Naive thymus-derived CD4-positive, alpha-beta T cell (primary cell): ENCODE results near the gene MRPL10. TPM values are rescaled to one million over a fixed set of nuclear protein-coding genes. Genes with fewer than 3 reads are reported as not detected.
A peak's percentile ranks its signal among the peaks of the same experiment; 100 is the strongest.

Experiments
- ATAC-seq: fragments of 150-1000 bp; cut with Tn5 transposase; 2 replicates; pipeline ENCODE4 v1.10.0; 2021; ENCODE audit warnings: mild to moderate bottlenecking, moderate library complexity
- CTCF ChIA-PET: fragments of 350-600 bp; sonication (Branson Sonifier 250); formaldehyde crosslinking; loops from one replicate; lab custom pipeline; 2021; ENCODE audit warnings: antibody characterized with exemption; lab: Charles Lee
- POLR2A ChIA-PET: fragments of 350-600 bp; sonication (Branson Sonifier 250); formaldehyde crosslinking; loops from one replicate; lab custom pipeline; 2021; ENCODE audit warnings: antibody characterized with exemption, inconsistent platforms; lab: Charles Lee
- DNase-seq, 9 donors: peaks; one replicate each; pipeline versions ENCODE4 v3.0.0 to v3.0.0-alpha.2; 2020 to 2022; ENCODE audit warnings: mixed read lengths in 1 of 9
- H3K27ac ChIP-seq: one replicate; pipeline ENCODE4 v1.7.0; 2013; ENCODE audit warnings: mild to moderate bottlenecking, low read depth, low read length, moderate library complexity
- H3K27me3 ChIP-seq, 2 donors: one replicate each; pipeline ENCODE4 v1.7.0; 2013; ENCODE audit warnings: low read length in 2 of 2, mild to moderate bottlenecking in 2 of 2, moderate library complexity in 2 of 2; ENCODE audit not compliant: control insufficient read depth in 2 of 2, insufficient read depth in 2 of 2
- H3K36me3 ChIP-seq, 3 experiments: 1 replicate in 2 of 3; 2 replicates in 1 of 3; pipeline ENCODE4 v1.7.0; 2013; ENCODE audit warnings: low read length in 3 of 3, mild to moderate bottlenecking in 3 of 3, moderate library complexity in 1 of 3; ENCODE audit not compliant: insufficient read depth in 3 of 3, control insufficient read depth in 2 of 3
- H3K4me1 ChIP-seq, 2 donors: one replicate each; pipeline ENCODE4 v1.7.0; 2013; ENCODE audit warnings: low read length in 2 of 2, mild to moderate bottlenecking in 2 of 2, moderate library complexity in 1 of 2; ENCODE audit not compliant: control insufficient read depth in 2 of 2, insufficient read depth in 2 of 2
- H3K4me3 ChIP-seq: 2 replicates; pipeline ENCODE4 v1.7.0; 2013; ENCODE audit warnings: mild to moderate bottlenecking, low read length
- H3K9me3 ChIP-seq, 3 experiments: 1 replicate in 2 of 3; 2 replicates in 1 of 3; pipeline ENCODE4 v1.7.0; 2013; ENCODE audit warnings: low read length in 3 of 3; ENCODE audit not compliant: control insufficient read depth in 2 of 3
- H3K27ac Mint-ChIP-seq, 9 donors: one replicate each; pipeline ENCODE4 v1.8.0; 2020 to 2022; ENCODE audit warnings: mixed read lengths in 9 of 9, mild to moderate bottlenecking in 8 of 9, moderate library complexity in 5 of 9, inconsistent platforms in 2 of 9
- H3K27me3 Mint-ChIP-seq, 5 donors: one replicate each; pipeline ENCODE4 v1.8.0; 2021 to 2022; ENCODE audit warnings: mixed read lengths in 5 of 5, mild to moderate bottlenecking in 1 of 5
- H3K36me3 Mint-ChIP-seq, 5 donors: one replicate each; pipeline ENCODE4 v1.8.0; 2020 to 2022; ENCODE audit warnings: mixed read lengths in 5 of 5, mild to moderate bottlenecking in 3 of 5, inconsistent platforms in 1 of 5
- H3K4me1 Mint-ChIP-seq, 7 donors: one replicate each; pipeline ENCODE4 v1.8.0; 2020 to 2022; ENCODE audit warnings: mixed read lengths in 7 of 7, mild to moderate bottlenecking in 3 of 7, inconsistent platforms in 1 of 7
- H3K4me3 Mint-ChIP-seq, 10 donors: one replicate each; pipeline ENCODE4 v1.8.0; 2020 to 2022; ENCODE audit warnings: mild to moderate bottlenecking in 10 of 10, mixed read lengths in 10 of 10, moderate library complexity in 6 of 10, inconsistent platforms in 2 of 10
- H3K9me3 Mint-ChIP-seq, 11 donors: one replicate each; pipeline ENCODE4 v1.8.0; 2020 to 2022; ENCODE audit warnings: mixed read lengths in 11 of 11, mild to moderate bottlenecking in 4 of 11, inconsistent platforms in 1 of 11, moderate library complexity in 1 of 11
- intact Hi-C, 2 donors: fragments of 100-400 bp; cut with micrococcal nuclease; formaldehyde crosslinking; loops; one replicate each; pipeline ENCODE4 v1.15.1; 2023
- polyA plus RNA-seq, 2 donors: library from polyadenylated mRNA; unstranded; fragments of 300-500 nt; fragmentation: Illumina TruSeq; gene quantifications; one replicate each; pipeline ENCODE4 v1.2.3, GENCODE V29; 2021
- total RNA-seq, 6 experiments: library from RNA in 5 of 6; stranded (reverse) in 5 of 6; gene quantifications; 1 replicate in 5 of 6; 2 replicates in 1 of 6; pipeline ENCODE4 v1.2.3 and lab custom pipeline; 2021 to 2026

The MRPL10 gene
- total and polyA plus RNA-seq, 7 experiments from 2014 or later: 33.6 to 51.2 (median 36.5) TPM

DNA sequence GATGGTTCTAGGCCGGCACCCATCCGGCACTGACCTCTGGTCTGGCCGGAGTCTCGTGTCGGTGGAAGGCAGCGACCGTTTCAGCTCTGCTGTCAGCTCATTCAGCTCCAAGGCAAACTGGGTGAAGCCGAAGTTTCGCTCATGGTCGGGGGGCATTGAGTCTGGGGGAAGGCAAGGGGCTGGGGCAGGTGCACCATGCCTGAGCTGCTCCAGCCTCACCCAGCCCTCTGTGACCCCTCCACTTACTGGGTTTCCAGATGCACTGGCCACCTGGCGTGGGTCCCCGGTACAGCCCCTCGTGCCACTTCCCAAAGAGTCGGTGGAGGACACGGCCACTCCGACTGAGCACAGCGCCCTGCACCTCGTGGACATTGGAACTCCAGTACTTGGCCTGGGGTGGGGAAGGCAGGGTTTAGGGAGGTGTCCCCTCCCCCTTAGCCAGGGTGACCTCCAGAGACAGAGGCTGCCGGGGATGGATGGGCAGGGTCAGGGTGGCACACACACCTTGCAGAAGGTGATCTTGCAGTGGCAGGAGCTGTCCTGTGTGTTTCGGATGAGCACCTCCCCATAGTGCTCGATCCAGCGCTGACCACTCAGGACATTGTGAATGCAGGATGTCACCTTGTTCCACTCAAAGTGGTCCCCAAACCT is 22.4 kb downstream of the MRPL10 start:
- Mint-ChIP-seq H3K4me3 (no peak overlapping the region), H3K27ac (no peak overlapping the region), H3K27me3 (peaks cover 0 to 4% (median 0%) of the 10 kb centered on the region in 5 donors), H3K36me3 (peaks cover 5 to 41% (median 19%) of the 10 kb centered on the region in 5 donors), H3K9me3 (no peaks in the 10 kb centered on the region), H3K4me1 (peaks cover 0 to 13% (median 3%) of the 10 kb centered on the region in 7 donors)
- no peaks in the 10 kb centered on the region for H3K27me3 ChIP-seq
- no peak overlapping the region for H3K27ac ChIP-seq
- H3K36me3 ChIP-seq: peaks cover 0 to 75% (median 4%) of the 10 kb centered on the region in 3 experiments
- no peaks in the 10 kb centered on the region for H3K9me3 ChIP-seq
- ChIA-PET CTCF (no interaction called here), POLR2A (no interaction called here)
- ATAC-seq (no peak), DNase-seq (no peak)
- H3K4me3 ChIP-seq: no peak overlapping the region
- H3K4me1 ChIP-seq: peaks cover 0 to 5% of the 10 kb centered on the region in 2 donors
- intact Hi-C loops: no loop called here

DNA sequence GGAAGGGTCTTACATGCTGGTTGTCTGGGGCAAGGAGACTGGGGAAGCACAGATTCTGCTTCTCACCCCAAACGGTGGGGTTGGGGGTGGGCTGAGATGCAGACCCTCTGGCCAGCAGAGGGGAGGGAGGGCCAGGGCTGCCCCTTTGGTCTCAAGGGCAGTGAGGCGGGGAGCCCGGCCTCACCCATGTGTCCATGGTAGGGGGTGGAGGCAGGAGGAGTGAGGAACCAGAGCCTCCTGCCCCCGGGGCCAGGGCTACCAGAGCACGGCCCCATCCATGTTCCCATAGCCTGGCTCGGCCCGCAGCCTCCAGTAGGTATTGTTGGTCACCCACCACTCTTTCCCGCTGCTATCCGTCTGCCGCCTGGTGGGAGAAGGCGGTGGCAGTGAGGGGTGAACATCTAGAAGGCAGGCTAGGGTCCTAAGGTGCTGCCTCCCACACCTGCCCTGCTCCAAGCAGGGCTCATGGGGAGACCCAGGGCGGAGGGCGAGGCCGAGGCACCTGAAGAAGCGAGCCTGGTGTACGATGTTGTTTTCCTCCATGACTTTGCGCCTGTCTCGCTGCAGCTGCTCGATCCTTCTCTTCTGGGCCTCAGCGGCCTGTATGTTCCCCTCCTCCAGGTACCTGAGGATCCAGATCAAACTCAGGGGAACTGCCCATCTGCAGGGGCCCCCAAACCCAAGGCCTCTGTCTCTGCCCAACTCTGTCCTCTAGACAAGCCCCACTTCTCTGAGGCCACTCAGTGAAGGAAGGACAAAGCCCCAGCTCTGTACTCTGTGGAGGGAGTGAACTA is 23.1 kb downstream of the MRPL10 start:
- ATAC-seq: no peak
- Mint-ChIP-seq H3K4me1 (peaks cover 0 to 13% (median 3%) of the 10 kb centered on the region in 7 donors), H3K36me3 (peaks cover 5 to 41% (median 19%) of the 10 kb centered on the region in 5 donors), H3K9me3 (no peaks in the 10 kb centered on the region), H3K4me3 (no peak overlapping the region), H3K27me3 (peaks cover 0 to 4% (median 0%) of the 10 kb centered on the region in 5 donors), H3K27ac (peak overlapping the region in 1 of 9 donors; percentile 58)
- intact Hi-C loops: no loop called here
- CTCF ChIA-PET: no interaction called here
- Histone ChIP-seq H3K9me3 (no peaks in the 10 kb centered on the region), H3K4me1 (peaks cover 0 to 5% of the 10 kb centered on the region in 2 donors), H3K36me3 (peaks cover 0 to 67% (median 4%) of the 10 kb centered on the region in 3 experiments), H3K27me3 (no peaks in the 10 kb centered on the region), H3K27ac (no peak overlapping the region), H3K4me3 (no peak overlapping the region)
- POLR2A ChIA-PET: no interaction called here
- no peak for DNase-seq

DNA sequence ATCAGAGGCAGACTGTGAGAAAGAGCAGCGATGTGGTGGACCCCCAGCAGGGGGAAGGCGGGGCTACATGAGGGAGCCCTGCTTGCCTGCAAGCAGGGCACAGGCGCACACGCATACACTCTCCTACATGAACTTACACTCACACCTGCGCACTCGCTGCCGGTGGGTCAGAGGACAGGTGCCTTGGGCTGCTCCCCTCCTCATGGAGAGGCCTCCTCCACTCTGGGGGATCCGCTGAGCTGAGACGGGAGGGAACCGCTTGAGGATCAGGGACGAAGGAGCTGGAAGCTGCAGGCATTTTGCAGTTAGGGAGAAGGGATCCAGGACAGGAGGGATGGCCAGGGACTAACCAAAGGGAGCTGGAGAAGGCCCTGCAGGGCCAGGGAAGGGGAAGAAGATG is 23.9 kb downstream of the MRPL10 start:
- H3K4me3 ChIP-seq: no peak overlapping the region
- Mint-ChIP-seq H3K27ac (peak overlapping the region in 1 of 9 donors; percentile 58), H3K36me3 (peaks cover 0 to 33% (median 14%) of the 10 kb centered on the region in 5 donors), H3K4me3 (no peak overlapping the region), H3K4me1 (peaks cover 0 to 11% (median under 1%) of the 10 kb centered on the region in 7 donors), H3K27me3 (peaks cover 0 to 4% (median 0%) of the 10 kb centered on the region in 5 donors), H3K9me3 (no peaks in the 10 kb centered on the region)
- no peak for DNase-seq
- CTCF ChIA-PET: no interaction called here
- intact Hi-C loops: no loop called here
- H3K27ac ChIP-seq: no peak overlapping the region
- ATAC-seq: no peak
- H3K27me3 ChIP-seq: no peaks in the 10 kb centered on the region
- no peaks in the 10 kb centered on the region for H3K9me3 ChIP-seq
- peaks cover 0 to 5% of the 10 kb centered on the region in 2 donors for H3K4me1 ChIP-seq
- POLR2A ChIA-PET: no interaction called here
- peaks cover 0 to 59% (median 4%) of the 10 kb centered on the region in 3 experiments for H3K36me3 ChIP-seq

DNA sequence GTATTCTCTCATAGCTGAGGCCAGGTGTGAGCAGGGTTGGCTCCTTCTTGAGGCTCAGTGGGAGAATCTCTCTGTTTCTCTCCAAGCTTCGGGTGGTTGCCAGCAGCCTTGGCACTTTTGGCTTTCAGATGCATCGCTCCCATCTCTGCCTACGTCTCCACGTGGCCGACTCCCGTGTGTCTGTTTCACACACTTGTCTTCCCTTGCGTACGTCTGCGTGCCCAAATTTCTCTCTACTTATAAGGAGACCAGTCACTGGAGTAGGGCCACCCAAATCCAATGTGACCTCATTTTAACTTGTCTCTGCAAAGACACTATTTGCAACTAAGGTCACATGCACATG is 24.5 kb downstream of the MRPL10 start:
- Histone ChIP-seq H3K36me3 (peaks cover 0 to 54% (median 4%) of the 10 kb centered on the region in 3 experiments), H3K27ac (no peak overlapping the region), H3K9me3 (no peaks in the 10 kb centered on the region), H3K27me3 (no peaks in the 10 kb centered on the region), H3K4me1 (peaks cover 0 to 5% of the 10 kb centered on the region in 2 donors), H3K4me3 (no peak overlapping the region)
- Mint-ChIP-seq H3K27me3 (peaks cover 0 to 4% (median 0%) of the 10 kb centered on the region in 5 donors), H3K36me3 (peaks cover 0 to 27% (median 11%) of the 10 kb centered on the region in 5 donors), H3K9me3 (no peaks in the 10 kb centered on the region), H3K4me3 (no peak overlapping the region), H3K4me1 (peaks cover 0 to 13% (median 0%) of the 10 kb centered on the region in 7 donors), H3K27ac (no peak overlapping the region)
- no peak for DNase-seq
- no peak for ATAC-seq
- ChIA-PET CTCF (interaction anchor here (0.6 kb wide), 1 partner anchor 138 kb away, joined by 3 read pairs; no protein-coding TSS in a partner anchor), POLR2A (no interaction called here)
- intact Hi-C loops: no loop called here

DNA sequence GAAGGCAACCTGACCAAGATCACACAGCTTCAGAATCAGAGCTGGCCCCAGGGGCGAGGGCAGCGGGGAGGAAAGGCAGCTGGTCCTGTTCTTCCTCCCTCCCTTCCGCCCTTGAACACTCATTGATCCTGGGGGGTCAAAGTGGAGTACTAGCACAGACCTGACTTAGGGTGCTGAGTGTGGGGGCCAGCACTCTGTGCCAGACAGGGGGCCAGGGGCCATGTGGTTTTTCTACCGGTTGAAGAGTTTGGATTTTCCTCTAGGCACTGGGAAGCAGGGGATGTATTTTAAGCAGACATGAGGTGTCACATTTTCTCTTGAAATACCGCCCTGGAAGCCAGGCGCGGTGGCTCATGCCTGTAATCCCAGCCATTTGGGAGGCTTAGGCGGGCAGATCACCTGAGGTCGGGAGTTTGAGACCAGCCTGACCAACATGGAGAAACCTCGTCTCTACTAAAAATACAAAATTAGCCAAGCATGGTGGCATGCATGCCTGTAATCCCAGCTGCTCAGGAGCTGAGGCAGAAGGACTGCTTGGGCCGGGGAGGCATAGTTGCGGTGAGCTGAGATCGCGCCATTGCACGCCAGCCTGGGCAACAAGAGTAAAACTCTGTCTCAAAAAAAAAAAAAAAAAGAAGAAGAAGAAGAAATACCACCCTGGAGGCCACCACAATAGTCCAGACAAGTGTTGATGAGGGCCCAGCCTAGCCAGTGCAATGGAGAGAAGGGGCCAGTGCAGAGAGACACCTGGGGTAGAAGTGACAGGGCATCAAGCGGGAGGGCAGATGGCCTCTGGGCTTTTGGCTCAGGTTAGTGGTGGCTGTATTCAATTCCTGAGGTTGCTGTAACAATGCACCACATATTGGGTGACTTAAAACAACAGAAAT is 25.1 kb downstream of the MRPL10 start:
- ATAC-seq (no peak), DNase-seq (no peak)
- intact Hi-C loops: no loop called here
- ChIA-PET POLR2A (no interaction called here), CTCF (interaction anchor here (0.6 kb wide), 1 partner anchor 138 kb away, joined by 3 read pairs; no protein-coding TSS in a partner anchor)
- H3K27me3 Mint-ChIP-seq: peaks cover 0 to 4% (median 0%) of the 10 kb centered on the region in 5 donors
- H3K4me3 Mint-ChIP-seq: no peak overlapping the region
- H3K9me3 ChIP-seq: no peaks in the 10 kb centered on the region
- peaks cover 0 to 23% (median 8%) of the 10 kb centered on the region in 5 donors for H3K36me3 Mint-ChIP-seq
- no peak overlapping the region for H3K27ac ChIP-seq
- no peak overlapping the region for H3K4me3 ChIP-seq
- no peaks in the 10 kb centered on the region for H3K27me3 ChIP-seq
- peaks cover 0 to 9% (median 0%) of the 10 kb centered on the region in 7 donors for H3K4me1 Mint-ChIP-seq
- H3K36me3 ChIP-seq: peaks cover 0 to 48% (median 4%) of the 10 kb centered on the region in 3 experiments
- H3K27ac Mint-ChIP-seq: peak overlapping the region in 1 of 9 donors; percentile 41
- H3K9me3 Mint-ChIP-seq: no peaks in the 10 kb centered on the region
- peaks cover 0 to 5% of the 10 kb centered on the region in 2 donors for H3K4me1 ChIP-seq

DNA sequence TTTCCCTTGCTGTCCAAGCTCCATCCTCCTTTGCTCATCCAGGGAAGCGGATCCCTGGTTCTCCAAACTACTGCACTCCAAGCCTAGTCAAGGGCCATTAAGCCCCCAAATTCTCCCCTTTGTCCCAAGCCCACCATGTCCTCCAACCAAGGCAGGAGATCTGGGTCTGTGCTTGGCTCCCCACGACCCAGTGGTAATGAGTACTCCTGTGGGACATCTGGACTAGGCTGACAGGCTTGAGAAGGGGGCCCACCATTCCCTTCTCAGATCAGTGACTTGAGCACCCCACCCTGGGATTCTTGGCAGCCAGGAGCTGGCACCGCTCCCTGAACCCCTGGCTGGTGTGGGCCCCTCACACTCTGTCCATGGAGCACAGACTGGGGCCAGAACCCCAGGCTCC is 26.9 kb downstream of the MRPL10 start:
- no peak overlapping the region for H3K27ac ChIP-seq
- DNase-seq: no peak
- H3K27me3 Mint-ChIP-seq: peaks cover 0 to 4% (median 0%) of the 10 kb centered on the region in 5 donors
- no peaks in the 10 kb centered on the region for H3K9me3 ChIP-seq
- intact Hi-C loops: no loop called here
- no peak overlapping the region for H3K4me3 ChIP-seq
- H3K4me3 Mint-ChIP-seq: no peak overlapping the region
- H3K27me3 ChIP-seq: no peaks in the 10 kb centered on the region
- CTCF ChIA-PET: no interaction called here
- H3K4me1 Mint-ChIP-seq: peaks cover 0 to 4% (median 0%) of the 10 kb centered on the region in 7 donors
- H3K36me3 ChIP-seq: peaks cover 0 to 30% (median 0%) of the 10 kb centered on the region in 3 experiments
- H3K36me3 Mint-ChIP-seq: peaks cover 0 to 16% (median 5%) of the 10 kb centered on the region in 5 donors
- no peaks in the 10 kb centered on the region for H3K9me3 Mint-ChIP-seq
- no peaks in the 10 kb centered on the region for H3K4me1 ChIP-seq
- no peak overlapping the region for H3K27ac Mint-ChIP-seq
- ATAC-seq: no peak
- POLR2A ChIA-PET: no interaction called here
